Adipose tissue (tissue), 3 donors: ENCODE data around the gene B3GAT1. TPM values are rescaled to one million over a fixed set of nuclear protein-coding genes. Genes with fewer than 3 reads are reported as not detected.
"Not testable (repeated sequence)": the region's sequence is repeated elsewhere in the genome, so short reads cannot be mapped to it uniquely, and the experiment has no call there.

Experiments used
- H3K27ac ChIP-seq: one replicate; pipeline ENCODE4 v1.5.1; 2013; ENCODE audit warnings: low read depth, low read length
- WGBS, 3 donors: extraction: QIAGEN DNeasy Blood & Tissue Kit; methylation state at CpG; one replicate each; pipeline ENCODE4 v1.1.7; 2013; 5-methylcytosine and 5-hydroxymethylcytosine counted together
- polyA plus RNA-seq, 3 donors: library from polyadenylated mRNA; stranded (reverse); fragments of 200-250 nt; gene quantifications; one replicate each; pipeline ENCODE4 v1.2.3, GENCODE V29; 2013
- donor health status: healthy with polysubstance abuse.
- donor health status: Bipolar disorder and iron deficiency.
- donor health status: healthy.

Gene B3GAT1
- polyA plus RNA-seq, 3 donors, result 0.09 to 1.7 TPM; not detected in 1

GRCh38 chr11:134350381-134350780 lies 61.7 kb downstream of the B3GAT1 start:
- no peak overlapping the region for H3K27ac ChIP-seq
- WGBS, 3 donors, result 90 to 95% (median 93%) methylated on average over 9 of the region's 9 CpGs

- H3K27ac ChIP-seq, result no peak overlapping the region
- 82 to 89% (median 85%) methylated on average over 10 of the region's 10 CpGs for WGBS, 3 donors
These were observed 62.2 kb downstream of the B3GAT1 start for GRCh38 chr11:134349802-134350355.

- H3K27ac ChIP-seq, result no peak overlapping the region
- WGBS, 3 donors, result 58 to 65% (median 61%) methylated on average over 6 of the region's 6 CpGs
These were observed 62.8 kb downstream of the B3GAT1 start for GRCh38 chr11:134349109-134349801.

- 82 to 91% (median 87%) methylated on average over 10 of the region's 10 CpGs for WGBS, 3 donors
- no peak overlapping the region for H3K27ac ChIP-seq
These were observed 64.6 kb downstream of the B3GAT1 start for GRCh38 chr11:134347441-134347840.

- no peak overlapping the region for H3K27ac ChIP-seq
- WGBS, 3 donors, result 75 to 86% (median 77%) methylated on average over 5 of the region's 5 CpGs
These were observed 65.1 kb downstream of the B3GAT1 start for GRCh38 chr11:134346976-134347350.

- 82 to 85% (median 83%) methylated on average over 22 of the region's 22 CpGs for WGBS, 3 donors
- no peak overlapping the region for H3K27ac ChIP-seq
These were observed 65.7 kb downstream of the B3GAT1 start for GRCh38 chr11:134346101-134346975.

GRCh38 chr11:134345237-134345550 lies 66.8 kb downstream of the B3GAT1 start:
- H3K27ac ChIP-seq, result no peak overlapping the region
- 74 to 85% (median 79%) methylated on average over 4 of the region's 4 CpGs for WGBS, 3 donors

- 83 to 87% (median 84%) methylated on average over 26 to 27 of the region's 28 CpGs for WGBS, 3 donors
- H3K27ac ChIP-seq, result not testable (repeated sequence)
These were observed 67.4 kb downstream of the B3GAT1 start for GRCh38 chr11:134344497-134345236.

GRCh38 chr11:134343646-134344045 lies 68.4 kb downstream of the B3GAT1 start:
- WGBS, 3 donors, result 78 to 85% (median 83%) methylated on average over 15 of the region's 15 CpGs
- H3K27ac ChIP-seq, result no peak overlapping the region

- 89 to 94% (median 93%) methylated on average over 30 of the region's 30 CpGs for WGBS, 3 donors
- H3K27ac ChIP-seq, result no peak overlapping the region
These were observed 69.3 kb downstream of the B3GAT1 start for GRCh38 chr11:134342572-134343340.

GRCh38 chr11:134341805-134342571 lies 70.1 kb downstream of the B3GAT1 start:
- 89 to 96% (median 89%) methylated on average over 61 to 68 of the region's 68 CpGs for WGBS, 3 donors
- no peak overlapping the region for H3K27ac ChIP-seq

- no peak overlapping the region for H3K27ac ChIP-seq
- WGBS, 3 donors, result 71 to 83% (median 74%) methylated on average over 11 of the region's 11 CpGs
These were observed 71.6 kb downstream of the B3GAT1 start for GRCh38 chr11:134340354-134340964.

GRCh38 chr11:134339756-134340155 lies 72.3 kb downstream of the B3GAT1 start:
- 77 to 93% (median 85%) methylated on average over 4 of the region's 4 CpGs for WGBS, 3 donors
- H3K27ac ChIP-seq, result no peak overlapping the region

- WGBS, 3 donors, result 91 to 94% (median 93%) methylated on average over 7 of the region's 7 CpGs
- no peak overlapping the region for H3K27ac ChIP-seq
These were observed 73.4 kb downstream of the B3GAT1 start for GRCh38 chr11:134338654-134339053.

GRCh38 chr11:134338068-134338467 lies 74.0 kb downstream of the B3GAT1 start:
- H3K27ac ChIP-seq, result no peak overlapping the region
- WGBS, 3 donors, result 90 to 95% (median 92%) methylated on average over 15 of the region's 15 CpGs

- no peak overlapping the region for H3K27ac ChIP-seq
- WGBS, 3 donors, result 95 to 97% (median 96%) methylated on average over 4 of the region's 4 CpGs
These were observed 75.0 kb downstream of the B3GAT1 start for GRCh38 chr11:134337051-134337450.
